Ectodermal cell (in vitro differentiated cells): ENCODE measurements around the gene KDM5B.

Source experiments
- H3K27ac ChIP-seq: 2 replicates; pipeline ENCODE4 v1.7.0; 2013; ENCODE audit warnings: mild to moderate bottlenecking, low read depth, low read length; ENCODE audit not compliant: insufficient read depth, poor library complexity, severe bottlenecking
- H3K27me3 ChIP-seq: 2 replicates; pipeline ENCODE4 v1.7.0; 2013; ENCODE audit warnings: mild to moderate bottlenecking, low read length; ENCODE audit not compliant: insufficient read depth, control insufficient read depth, poor library complexity, severe bottlenecking
- H3K36me3 ChIP-seq: one replicate; pipeline ENCODE4 v1.7.0; 2013; ENCODE audit warnings: low read length; ENCODE audit not compliant: control insufficient read depth, insufficient read depth
- H3K4me1 ChIP-seq: one replicate; pipeline ENCODE4 v1.7.0; 2013; ENCODE audit warnings: low read length; ENCODE audit not compliant: control insufficient read depth, insufficient read depth
- H3K4me3 ChIP-seq: 2 replicates; pipeline ENCODE4 v1.7.0; 2013; ENCODE audit warnings: low read depth, low read length, control low read depth; ENCODE audit not compliant: insufficient read depth
- H3K9me3 ChIP-seq: 2 replicates; pipeline ENCODE4 v1.7.0; 2013; ENCODE audit warnings: mild to moderate bottlenecking, low read length, moderate library complexity; ENCODE audit not compliant: control insufficient read depth
- WGBS, 2 experiments: methylation state at CpG; one replicate each; pipeline ENCODE4 v1.1.7; 2013; ENCODE audit warnings: missing lambda C conversion rate in 2 of 2; 5-methylcytosine and 5-hydroxymethylcytosine counted together

KDM5B gene

GRCh38 chr1:202812176-202813026, 4.2 kb upstream of the KDM5B start:
- Histone ChIP-seq H3K27me3 (peaks cover 32% of the 10 kb centered on the region), H3K4me3 (no peak overlapping the region), H3K36me3 (no peaks in the 10 kb centered on the region), H3K9me3 (no peaks in the 10 kb centered on the region), H3K4me1 (peaks cover 14% of the 10 kb centered on the region), H3K27ac (no peak overlapping the region)
- WGBS, 2 experiments = 58 to 69% methylated on average over 9 of the region's 9 CpGs

DNA sequence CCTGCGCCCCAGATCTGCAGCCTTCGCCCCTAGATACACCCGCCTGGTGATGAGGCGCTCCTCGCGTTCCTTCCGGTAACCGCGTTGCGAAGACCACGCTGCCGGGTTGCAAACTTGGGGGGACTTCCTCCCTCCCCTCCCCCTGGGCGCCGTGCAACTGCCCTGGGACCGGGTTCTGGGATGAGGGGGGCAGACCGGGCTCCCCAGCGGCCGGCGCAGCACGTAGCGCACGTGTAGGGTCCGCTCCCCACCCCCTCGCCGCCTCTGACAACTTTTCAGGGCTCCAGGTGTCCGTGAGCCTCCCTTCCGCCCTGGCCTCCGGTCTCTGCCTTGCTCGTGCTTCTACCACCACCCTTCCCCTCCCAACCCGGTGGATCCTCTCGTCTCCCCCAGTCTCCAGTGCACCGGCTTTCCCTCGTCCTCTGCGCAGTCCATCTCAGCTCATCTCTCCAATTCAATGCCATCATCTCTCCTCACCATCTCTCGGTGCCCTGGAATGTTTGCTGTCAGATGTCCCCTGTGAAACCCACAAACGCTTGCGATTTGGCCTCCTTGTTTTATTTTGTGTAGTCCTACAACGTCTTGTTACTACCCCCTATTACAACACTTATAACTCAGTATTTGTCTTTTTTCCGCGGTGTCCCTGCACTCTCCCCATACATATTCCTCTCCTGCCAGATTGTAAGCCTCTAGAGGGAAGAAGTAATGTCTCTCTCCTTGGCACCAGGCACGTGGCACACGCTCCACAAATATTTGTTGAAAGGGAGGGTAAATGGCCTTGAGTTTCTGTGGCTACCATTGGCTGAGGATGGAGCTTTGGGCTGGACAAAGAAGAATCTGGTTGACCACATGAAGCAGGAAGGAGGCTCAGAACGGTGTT, 3.3 kb upstream of the KDM5B start:
- H3K27me3 ChIP-seq = peaks cover 32% of the 10 kb centered on the region
- 6 to 8% methylated on average over 43 of the region's 43 CpGs for WGBS, 2 experiments
- H3K27ac ChIP-seq = no peak overlapping the region
- H3K9me3 ChIP-seq = no peaks in the 10 kb centered on the region
- peak overlapping the region; percentile 80 for H3K4me3 ChIP-seq
- H3K36me3 ChIP-seq = no peaks in the 10 kb centered on the region
- H3K4me1 ChIP-seq = peaks cover 14% of the 10 kb centered on the region

DNA sequence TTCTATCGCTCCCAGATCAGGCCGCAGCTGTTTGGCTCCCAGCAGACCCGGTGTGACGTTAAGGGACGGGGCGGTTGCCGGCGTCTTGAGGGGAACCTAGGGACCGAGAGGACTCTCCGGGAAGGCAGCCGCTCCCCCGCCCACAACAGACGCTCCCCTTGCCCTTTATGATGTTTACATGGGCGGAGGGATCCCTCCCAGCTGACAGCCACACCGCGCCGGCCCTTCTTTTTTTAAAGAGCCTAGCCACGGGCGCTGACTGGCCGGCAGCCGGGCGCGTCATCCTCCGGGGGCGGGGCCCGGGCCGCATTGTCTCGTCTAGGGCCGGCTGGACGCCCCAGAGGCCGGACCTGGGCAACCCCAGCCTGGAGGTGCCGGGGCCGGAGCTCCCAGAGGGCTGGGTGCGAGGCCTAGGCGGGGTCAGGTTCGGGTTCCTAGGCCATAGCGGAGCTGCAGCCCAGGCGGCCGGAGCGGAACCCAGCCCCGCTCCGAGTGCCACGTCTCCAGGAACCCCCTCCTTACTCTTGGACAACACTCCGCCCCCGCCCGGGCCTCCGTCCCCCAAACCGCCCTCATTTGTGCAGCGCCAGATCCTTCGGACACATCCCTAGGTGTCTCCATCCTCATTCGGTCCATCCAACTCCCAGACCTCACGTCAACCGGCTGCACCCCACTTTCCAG, 2.5 kb upstream of the KDM5B start, which contains the start of gene PCAT6:
Gene PCAT6 (plus strand): TSS at position 340 of the 681 bp plus-strand sequence.
- Histone ChIP-seq H3K36me3 (no peaks in the 10 kb centered on the region), H3K27ac (no peak within 1 kb of the TSS), H3K27me3 (peaks cover 32% of the 10 kb centered on the region), H3K9me3 (no peaks in the 10 kb centered on the region), H3K4me3 (peak within 1 kb of the TSS; percentile 80), H3K4me1 (peaks cover 14% of the 10 kb centered on the region)
- WGBS, 2 experiments = 0% methylated on average over 53 of the region's 53 CpGs

DNA sequence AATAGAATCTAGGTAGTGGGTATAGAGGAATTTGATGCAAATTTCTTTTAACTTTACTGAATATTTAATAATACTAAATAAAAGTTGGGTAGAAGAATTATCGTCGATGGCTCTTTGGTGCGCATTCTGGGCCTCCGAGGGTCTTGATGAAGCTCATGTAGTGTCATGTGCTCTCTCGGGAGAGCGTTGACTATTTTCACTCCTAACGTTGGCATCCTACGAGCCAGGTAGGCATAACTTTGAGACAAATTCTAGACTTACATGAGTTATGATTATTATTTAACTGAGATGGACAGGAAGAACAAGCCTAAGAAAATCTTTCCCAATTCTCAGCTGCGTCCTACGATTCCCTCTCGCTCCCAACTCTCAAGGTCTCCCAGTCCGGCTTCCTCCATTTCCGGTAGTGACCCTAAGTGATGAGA, 2.0 kb upstream of the KDM5B start:
- Histone ChIP-seq H3K36me3 (no peaks in the 10 kb centered on the region), H3K27ac (no peak overlapping the region), H3K4me1 (peaks cover 16% of the 10 kb centered on the region), H3K27me3 (peaks cover 32% of the 10 kb centered on the region), H3K4me3 (peak overlapping the region; percentile 80), H3K9me3 (no peaks in the 10 kb centered on the region)
- 11 to 21% methylated on average over 13 of the region's 13 CpGs for WGBS, 2 experiments

DNA sequence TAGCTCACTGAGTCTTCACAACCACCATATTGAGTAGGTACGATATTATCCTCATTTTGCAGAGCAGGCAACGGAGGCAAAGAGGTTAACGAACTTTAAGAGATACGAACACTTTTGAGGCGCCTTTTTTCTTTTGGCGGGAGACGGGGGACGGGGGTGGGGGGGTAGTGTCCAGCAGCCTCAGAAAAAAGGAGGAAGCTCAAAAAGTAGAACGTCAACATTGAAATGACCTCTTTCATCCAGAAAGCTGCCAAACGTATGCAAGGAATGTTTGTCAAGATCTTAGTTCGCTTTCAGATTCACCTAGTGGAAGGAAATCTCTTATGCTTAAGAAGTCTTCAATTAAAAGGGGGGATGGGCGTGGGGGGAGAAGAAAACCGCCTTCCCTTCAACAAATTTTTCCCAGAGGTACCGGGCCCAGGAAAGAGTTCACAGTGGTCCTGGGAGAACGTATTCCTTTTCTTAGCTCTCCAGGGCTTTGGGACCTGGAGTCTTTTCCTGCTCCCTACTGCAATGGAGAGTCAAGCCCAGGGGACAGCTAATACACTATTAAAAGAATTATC, 1.5 kb upstream of the KDM5B start:
- 69 to 79% methylated on average over 15 of the region's 15 CpGs for WGBS, 2 experiments
- no peaks in the 10 kb centered on the region for H3K36me3 ChIP-seq
- H3K9me3 ChIP-seq = no peaks in the 10 kb centered on the region
- H3K4me3 ChIP-seq = no peak overlapping the region
- peaks cover 32% of the 10 kb centered on the region for H3K27me3 ChIP-seq
- no peak overlapping the region for H3K27ac ChIP-seq
- H3K4me1 ChIP-seq = peaks cover 22% of the 10 kb centered on the region

GRCh38 chr1:202807451-202807925, 733 bp downstream of the KDM5B start:
- no peak overlapping the region for H3K27ac ChIP-seq
- H3K36me3 ChIP-seq = no peaks in the 10 kb centered on the region
- H3K4me1 ChIP-seq = peaks cover 16% of the 10 kb centered on the region
- H3K4me3 ChIP-seq = peak overlapping the region; percentile 98
- no peaks in the 10 kb centered on the region for H3K9me3 ChIP-seq
- peaks cover 30% of the 10 kb centered on the region for H3K27me3 ChIP-seq
- WGBS, 2 experiments = 0% methylated on average over 44 to 45 of the region's 45 CpGs

- Histone ChIP-seq H3K4me1 (peaks cover 11% of the 10 kb centered on the region), H3K27me3 (peaks cover 25% of the 10 kb centered on the region), H3K27ac (no peak overlapping the region), H3K36me3 (no peaks in the 10 kb centered on the region), H3K9me3 (no peaks in the 10 kb centered on the region), H3K4me3 (peak overlapping the region; percentile 98)
- 0% methylated on average over 51 of the region's 51 CpGs for WGBS, 2 experiments
Observed at GRCh38 chr1:202806845-202807450, 1.3 kb downstream of the KDM5B start.

GRCh38 chr1:202805886-202806844, 2.1 kb downstream of the KDM5B start:
- Histone ChIP-seq H3K4me3 (peak overlapping the region; percentile 98), H3K27ac (no peak overlapping the region), H3K4me1 (peaks cover 8% of the 10 kb centered on the region), H3K36me3 (no peaks in the 10 kb centered on the region), H3K27me3 (peaks cover 17% of the 10 kb centered on the region), H3K9me3 (no peaks in the 10 kb centered on the region)
- 13 to 16% methylated on average over 5 to 6 of the region's 7 CpGs for WGBS, 2 experiments
